Liver (tissue), 9 donors: ENCODE measurements around the gene ASB2. TPM values are rescaled to one million over a fixed set of nuclear protein-coding genes. Genes with fewer than 3 reads are reported as not detected.

Experiments used
- DNase-seq: peaks from one replicate; pipeline ENCODE4 v3.0.0-alpha.2; 2017; ENCODE audit warnings: low spot score
- H3K27ac ChIP-seq, 2 donors: one replicate each; pipeline ENCODE4 v1.7.0; 2013; ENCODE audit warnings: inconsistent platforms in 2 of 2, low read length in 2 of 2, control low read depth in 1 of 2, low read depth in 1 of 2, mild to moderate bottlenecking in 1 of 2
- H3K27me3 ChIP-seq, 4 donors: one replicate each; pipeline versions ENCODE4 v1.6.1 to v1.7.0; 2013; ENCODE audit warnings: low read length in 3 of 4, inconsistent platforms in 1 of 4, mild to moderate bottlenecking in 1 of 4, moderate library complexity in 1 of 4; ENCODE audit not compliant: control insufficient read depth in 4 of 4, insufficient read depth in 4 of 4
- H3K36me3 ChIP-seq, 4 donors: one replicate each; pipeline versions ENCODE4 v1.6.1 to v1.7.0; 2013; ENCODE audit warnings: low read length in 3 of 4, mild to moderate bottlenecking in 3 of 4, low read depth in 1 of 4, moderate library complexity in 1 of 4; ENCODE audit not compliant: control insufficient read depth in 4 of 4, insufficient read depth in 3 of 4
- H3K4me1 ChIP-seq, 4 donors: one replicate each; pipeline versions ENCODE4 v1.6.1 to v1.7.0; 2013; ENCODE audit warnings: low read length in 3 of 4, mild to moderate bottlenecking in 3 of 4, moderate library complexity in 1 of 4; ENCODE audit not compliant: control insufficient read depth in 4 of 4, insufficient read depth in 4 of 4
- H3K4me3 ChIP-seq, 3 donors: one replicate each; pipeline versions ENCODE4 v1.6.1 to v1.7.0; 2013; ENCODE audit warnings: low read length in 3 of 3, control low read depth in 1 of 3, low read depth in 1 of 3, mild to moderate bottlenecking in 1 of 3
- H3K9ac ChIP-seq, 2 donors: one replicate each; pipeline ENCODE4 v1.7.0; 2013; ENCODE audit warnings: low read length in 2 of 2, mild to moderate bottlenecking in 2 of 2, moderate library complexity in 2 of 2, control low read depth in 1 of 2, low read depth in 1 of 2
- H3K9me3 ChIP-seq, 4 donors: one replicate each; pipeline versions ENCODE4 v1.6.1 to v1.7.0; 2013; ENCODE audit warnings: low read length in 3 of 4; ENCODE audit not compliant: control insufficient read depth in 4 of 4
- ATF3 ChIP-seq: IDR thresholded peaks from 2 replicates; pipeline ENCODE4 v1.6.1; 2016; ENCODE audit warnings: antibody characterized with exemption
- CTCF ChIP-seq: fragments of 150-350 bp; IDR thresholded peaks from 2 replicates; pipeline ENCODE4 v1.5.1; 2017; ENCODE audit warnings: improper control_type of control experiment, low read depth, low read length; ENCODE audit not compliant: missing input control
- EGR1 ChIP-seq, 2 donors: IDR thresholded peaks; 2 replicates each; pipeline ENCODE4 v1.6.1; 2016 to 2018; ENCODE audit warnings: antibody characterized with exemption in 2 of 2, low read depth in 2 of 2
- FOXA1 ChIP-seq: IDR thresholded peaks from 2 replicates; pipeline ENCODE4 v1.6.1; 2016; ENCODE audit warnings: antibody characterized with exemption
- HNF4A ChIP-seq, 2 donors: conservative IDR thresholded peaks; 2 replicates each; pipeline ENCODE4 v1.6.1; 2016; ENCODE audit warnings: antibody characterized with exemption in 2 of 2, mild to moderate bottlenecking in 2 of 2
- JUND ChIP-seq, 2 donors: IDR thresholded peaks; 2 replicates each; pipeline ENCODE4 v1.6.1; 2016; ENCODE audit warnings: antibody characterized with exemption in 2 of 2
- NR2F2 ChIP-seq: IDR thresholded peaks from 2 replicates; pipeline ENCODE4 v1.6.1; 2016; ENCODE audit warnings: antibody characterized with exemption
- RXRA ChIP-seq, 2 donors: IDR thresholded peaks; 2 replicates each; pipeline ENCODE4 v1.6.1; 2017 to 2018; ENCODE audit warnings: antibody characterized with exemption in 2 of 2, mild to moderate bottlenecking in 1 of 2
- SP1 ChIP-seq: IDR thresholded peaks from 2 replicates; pipeline ENCODE4 v1.6.1; 2018; ENCODE audit warnings: antibody characterized with exemption, mild to moderate bottlenecking
- TAF1 ChIP-seq: conservative IDR thresholded peaks from 2 replicates; pipeline ENCODE4 v1.6.1; 2016; ENCODE audit warnings: antibody characterized with exemption, mild to moderate bottlenecking
- WGBS: extraction: QIAGEN DNeasy Blood & Tissue Kit; methylation state at CpG from one replicate; pipeline ENCODE4 v1.1.7; 2013; 5-methylcytosine and 5-hydroxymethylcytosine counted together
- polyA plus RNA-seq, 2 donors: library from polyadenylated mRNA; stranded (reverse) in 1 of 2; unstranded in 1 of 2; fragments of 200-250 nt in 1 of 2; fragments of >200 nt in 1 of 2; fragmentation: Nextera tagmentation in 1 of 2; extraction: Ambion mirVana in 1 of 2; gene quantifications; one replicate each; pipeline versions ENCODE4 v1.2.1 to v1.2.3, GENCODE V29; 2013 to 2015
- total RNA-seq, 2 donors: library from RNA; depleted of rRNA; stranded (reverse); fragments of >200 nt; gene quantifications; one replicate each; pipeline ENCODE4 v1.2.3, GENCODE V29; 2014
- TF ChIP-seq, protein P1 (sequence below): IDR thresholded peaks from 2 replicates; pipeline ENCODE4 v1.6.1; 2016; ENCODE audit warnings: antibody characterized with exemption
- donor health status: healthy.
- donor health status: healthy.
- donor health status: healthy.
- donor health status: healthy.
- donor health status: healthy.

The ASB2 gene
- total and polyA plus RNA-seq, 4 donors = 0.18 to 0.56 (median 0.38) TPM

DNA sequence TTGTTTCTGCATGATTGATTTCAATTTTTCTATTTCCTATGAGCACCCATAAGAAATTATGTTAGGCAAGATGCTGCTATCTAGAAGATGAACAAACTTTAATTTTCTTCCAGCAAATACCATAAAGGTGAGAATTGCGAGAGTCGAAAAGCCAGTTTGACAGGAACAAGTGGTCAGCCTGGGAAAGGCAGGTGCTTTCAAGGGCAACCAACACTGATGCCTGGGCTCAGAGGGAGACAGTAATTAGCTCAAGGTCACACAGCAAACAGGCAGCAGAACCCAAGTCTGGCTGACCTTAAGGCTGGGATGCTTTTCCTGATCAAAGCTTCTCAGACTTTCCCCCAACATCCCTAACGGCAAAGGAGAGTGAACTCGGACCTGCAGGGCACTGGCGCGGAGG is 43.0 kb upstream of the ASB2 start:
- H3K9ac ChIP-seq = no peak overlapping the region
- TF ChIP-seq RXRA (IDR thresholded peaks at IDR 0.05) (no peak), ATF3 (no peak), FOXA1 (no peak), JUND (IDR thresholded peaks at IDR 0.05) (no peak), HNF4A (conservative IDR thresholded peaks at IDR 0.05) (no peak), TAF1 (no peak), CTCF (no peak)
- TF ChIP-seq, protein P1, sequence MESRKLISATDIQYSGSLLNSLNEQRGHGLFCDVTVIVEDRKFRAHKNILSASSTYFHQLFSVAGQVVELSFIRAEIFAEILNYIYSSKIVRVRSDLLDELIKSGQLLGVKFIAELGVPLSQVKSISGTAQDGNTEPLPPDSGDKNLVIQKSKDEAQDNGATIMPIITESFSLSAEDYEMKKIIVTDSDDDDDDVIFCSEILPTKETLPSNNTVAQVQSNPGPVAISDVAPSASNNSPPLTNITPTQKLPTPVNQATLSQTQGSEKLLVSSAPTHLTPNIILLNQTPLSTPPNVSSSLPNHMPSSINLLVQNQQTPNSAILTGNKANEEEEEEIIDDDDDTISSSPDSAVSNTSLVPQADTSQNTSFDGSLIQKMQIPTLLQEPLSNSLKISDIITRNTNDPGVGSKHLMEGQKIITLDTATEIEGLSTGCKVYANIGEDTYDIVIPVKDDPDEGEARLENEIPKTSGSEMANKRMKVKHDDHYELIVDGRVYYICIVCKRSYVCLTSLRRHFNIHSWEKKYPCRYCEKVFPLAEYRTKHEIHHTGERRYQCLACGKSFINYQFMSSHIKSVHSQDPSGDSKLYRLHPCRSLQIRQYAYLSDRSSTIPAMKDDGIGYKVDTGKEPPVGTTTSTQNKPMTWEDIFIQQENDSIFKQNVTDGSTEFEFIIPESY = no peak
- DNase-seq = no peak
- H3K27me3 ChIP-seq = no peaks in the 10 kb centered on the region
- no peak overlapping the region for H3K27ac ChIP-seq
- H3K9me3 ChIP-seq = no peaks in the 10 kb centered on the region
- no peaks in the 10 kb centered on the region for H3K36me3 ChIP-seq
- no peaks in the 10 kb centered on the region for H3K4me1 ChIP-seq
- 82% methylated on average over 6 of the region's 6 CpGs for WGBS
- H3K4me3 ChIP-seq = no peak overlapping the region

- H3K4me3 ChIP-seq = no peak overlapping the region
- DNase-seq = no peak
- WGBS = 80% methylated on average over 8 of the region's 8 CpGs
- H3K36me3 ChIP-seq = no peaks in the 10 kb centered on the region
- no peak overlapping the region for H3K27ac ChIP-seq
- no peaks in the 10 kb centered on the region for H3K9me3 ChIP-seq
- no peaks in the 10 kb centered on the region for H3K27me3 ChIP-seq
- TF ChIP-seq FOXA1 (no peak), TAF1 (no peak), SP1 (no peak), JUND (IDR thresholded peaks at IDR 0.05) (no peak), EGR1 (IDR thresholded peaks at IDR 0.05; ENCODE audit: low read depth in 2 of 2) (no peak), NR2F2 (no peak), CTCF (no peak)
- TF ChIP-seq, protein P1 = no peak
- no peaks in the 10 kb centered on the region for H3K4me1 ChIP-seq
- H3K9ac ChIP-seq = no peak overlapping the region
Measured at GRCh38 chr14:94018308-94018707, 41.9 kb upstream of the ASB2 start.
